ENCODE measurements around the gene KANSL2.

The KANSL2 gene

DNA sequence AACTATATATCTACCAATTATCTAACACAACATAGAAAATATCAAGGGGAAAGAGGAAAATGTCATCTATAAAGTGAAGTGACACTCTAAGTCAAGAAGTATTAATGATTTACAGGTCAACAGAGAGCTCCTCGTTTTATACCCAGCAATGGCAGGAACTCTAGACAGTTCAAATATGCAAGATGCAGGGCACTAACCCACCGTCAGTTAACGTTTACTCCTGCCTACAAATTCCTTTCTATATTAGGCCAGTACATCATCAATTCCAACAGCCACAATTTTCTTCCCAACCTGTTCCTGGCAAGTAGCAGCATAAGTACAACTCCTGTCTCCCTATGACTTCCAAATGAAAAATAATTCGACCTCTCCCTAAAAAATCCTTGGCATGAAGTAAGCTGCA is 9.0 kb upstream of the KANSL2 start:
- DNase-seq (ENCODE audit: extremely low read depth, low read depth), result no peak
- no peak overlapping the region for H3K4me3 ChIP-seq (replicated peaks; ENCODE audit: low read depth, low read length)
- TF ChIP-seq, protein P1, sequence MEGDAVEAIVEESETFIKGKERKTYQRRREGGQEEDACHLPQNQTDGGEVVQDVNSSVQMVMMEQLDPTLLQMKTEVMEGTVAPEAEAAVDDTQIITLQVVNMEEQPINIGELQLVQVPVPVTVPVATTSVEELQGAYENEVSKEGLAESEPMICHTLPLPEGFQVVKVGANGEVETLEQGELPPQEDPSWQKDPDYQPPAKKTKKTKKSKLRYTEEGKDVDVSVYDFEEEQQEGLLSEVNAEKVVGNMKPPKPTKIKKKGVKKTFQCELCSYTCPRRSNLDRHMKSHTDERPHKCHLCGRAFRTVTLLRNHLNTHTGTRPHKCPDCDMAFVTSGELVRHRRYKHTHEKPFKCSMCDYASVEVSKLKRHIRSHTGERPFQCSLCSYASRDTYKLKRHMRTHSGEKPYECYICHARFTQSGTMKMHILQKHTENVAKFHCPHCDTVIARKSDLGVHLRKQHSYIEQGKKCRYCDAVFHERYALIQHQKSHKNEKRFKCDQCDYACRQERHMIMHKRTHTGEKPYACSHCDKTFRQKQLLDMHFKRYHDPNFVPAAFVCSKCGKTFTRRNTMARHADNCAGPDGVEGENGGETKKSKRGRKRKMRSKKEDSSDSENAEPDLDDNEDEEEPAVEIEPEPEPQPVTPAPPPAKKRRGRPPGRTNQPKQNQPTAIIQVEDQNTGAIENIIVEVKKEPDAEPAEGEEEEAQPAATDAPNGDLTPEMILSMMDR (IDR thresholded peaks at IDR 0.05; ENCODE audit: low read depth, low read length, missing control alignments), result no peak

DNA sequence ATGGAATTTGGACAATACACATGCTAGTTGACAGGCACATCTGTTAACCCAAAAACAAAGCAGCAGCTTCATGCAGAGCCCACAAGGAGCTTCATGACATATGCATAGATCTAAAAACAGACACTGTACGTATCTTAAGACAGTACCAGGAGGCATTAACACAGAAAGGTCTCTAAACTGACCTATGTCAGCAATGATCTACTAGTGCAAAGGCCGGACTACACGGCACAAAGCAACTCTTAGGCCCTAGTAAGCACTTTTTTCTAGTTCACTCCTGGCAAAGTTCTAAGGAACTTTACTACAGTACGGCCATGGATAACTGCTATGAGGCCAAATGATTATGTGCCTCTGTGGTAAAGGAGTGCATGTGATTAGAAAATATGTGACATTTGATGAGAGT is 8.4 kb upstream of the KANSL2 start:
- no peak for DNase-seq (ENCODE audit: extremely low read depth, low read depth)
- TF ChIP-seq, protein P1 (IDR thresholded peaks at IDR 0.05; ENCODE audit: low read depth, low read length, missing control alignments), result no peak
- no peak overlapping the region for H3K4me3 ChIP-seq (replicated peaks; ENCODE audit: low read depth, low read length)

DNA sequence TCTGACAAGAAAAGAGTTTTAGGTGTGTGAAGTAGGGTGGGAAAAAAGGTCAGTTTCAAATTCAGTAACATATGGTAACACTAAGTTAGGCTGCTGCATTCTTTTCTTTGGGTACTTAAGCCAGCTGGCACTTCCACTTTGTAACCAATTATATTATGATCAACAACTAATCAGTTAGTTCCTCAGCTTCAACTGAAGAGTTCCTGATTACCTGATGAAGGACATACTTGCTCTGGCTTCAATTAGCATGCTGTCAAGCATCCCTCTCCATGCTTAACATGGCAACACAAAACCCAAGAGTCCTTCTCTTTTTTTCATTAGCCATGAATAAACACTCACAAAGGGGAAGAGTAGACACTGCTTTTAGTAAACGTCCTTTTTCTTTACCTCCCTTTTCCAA is 6.8 kb upstream of the KANSL2 start:
- DNase-seq (ENCODE audit: extremely low read depth, low read depth), result no peak
- TF ChIP-seq, protein P1 (IDR thresholded peaks at IDR 0.05; ENCODE audit: low read depth, low read length, missing control alignments), result no peak
- H3K4me3 ChIP-seq (replicated peaks; ENCODE audit: low read depth, low read length), result no peak overlapping the region

DNA sequence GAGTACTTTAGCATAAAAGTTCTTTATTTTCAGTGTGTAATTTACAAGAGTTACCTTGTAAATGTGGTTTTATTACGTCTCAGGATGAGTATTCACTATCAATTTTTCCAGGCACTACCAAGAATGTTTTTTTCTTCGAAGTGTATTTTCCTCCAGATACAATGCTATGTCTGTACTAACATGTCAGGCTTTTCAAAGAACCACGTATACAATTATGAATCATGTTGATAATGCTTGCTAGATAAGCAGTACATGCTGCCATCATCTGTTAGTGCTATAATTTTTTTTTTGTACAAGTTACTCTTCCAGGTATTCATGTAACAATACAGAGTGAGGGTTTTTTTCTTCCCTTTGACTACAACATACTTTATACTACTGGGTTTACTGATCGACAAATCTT is 5.6 kb upstream of the KANSL2 start:
- TF ChIP-seq, protein P1 (IDR thresholded peaks at IDR 0.05; ENCODE audit: low read depth, low read length, missing control alignments), result no peak
- no peak overlapping the region for H3K4me3 ChIP-seq (replicated peaks; ENCODE audit: low read depth, low read length)
- DNase-seq (ENCODE audit: extremely low read depth, low read depth), result no peak

DNA sequence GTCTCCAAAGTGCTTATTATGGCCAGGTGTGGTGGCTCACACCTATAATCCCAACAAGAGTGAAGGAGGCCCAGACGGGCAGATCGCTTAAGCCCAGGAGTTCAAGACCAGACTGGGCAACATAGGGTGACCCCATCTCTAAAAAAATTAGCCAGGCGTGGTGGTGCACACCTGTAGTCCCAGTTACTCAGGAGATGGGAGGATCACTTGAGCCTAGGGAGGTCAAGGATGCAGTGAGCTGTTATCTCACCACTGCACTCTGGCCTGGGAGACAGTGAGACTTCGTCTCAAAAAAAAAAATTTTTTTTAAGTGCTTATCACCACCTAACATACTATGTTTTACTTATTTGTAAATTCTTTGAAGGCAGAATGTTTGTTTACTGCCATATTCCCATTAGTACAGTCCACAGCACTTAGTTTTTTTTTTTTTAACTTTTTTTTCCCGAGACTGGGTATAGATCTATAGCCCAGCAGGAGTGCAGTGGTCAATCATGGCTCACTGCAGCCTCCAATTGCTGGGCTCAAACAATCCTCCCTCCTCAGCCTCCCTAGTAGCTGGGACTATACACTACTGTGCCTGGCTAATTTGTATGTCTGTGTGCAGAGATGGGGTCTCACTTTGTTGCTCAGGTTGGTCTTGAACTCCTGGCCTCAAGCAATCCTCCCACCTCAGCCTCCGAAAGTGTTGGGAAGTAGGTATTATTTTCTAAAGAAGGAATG is 4.7 kb upstream of the KANSL2 start:
- DNase-seq (ENCODE audit: extremely low read depth, low read depth), result no peak
- no peak overlapping the region for H3K4me3 ChIP-seq (replicated peaks; ENCODE audit: low read depth, low read length)
- TF ChIP-seq, protein P1 (IDR thresholded peaks at IDR 0.05; ENCODE audit: low read depth, low read length, missing control alignments), result no peak

DNA sequence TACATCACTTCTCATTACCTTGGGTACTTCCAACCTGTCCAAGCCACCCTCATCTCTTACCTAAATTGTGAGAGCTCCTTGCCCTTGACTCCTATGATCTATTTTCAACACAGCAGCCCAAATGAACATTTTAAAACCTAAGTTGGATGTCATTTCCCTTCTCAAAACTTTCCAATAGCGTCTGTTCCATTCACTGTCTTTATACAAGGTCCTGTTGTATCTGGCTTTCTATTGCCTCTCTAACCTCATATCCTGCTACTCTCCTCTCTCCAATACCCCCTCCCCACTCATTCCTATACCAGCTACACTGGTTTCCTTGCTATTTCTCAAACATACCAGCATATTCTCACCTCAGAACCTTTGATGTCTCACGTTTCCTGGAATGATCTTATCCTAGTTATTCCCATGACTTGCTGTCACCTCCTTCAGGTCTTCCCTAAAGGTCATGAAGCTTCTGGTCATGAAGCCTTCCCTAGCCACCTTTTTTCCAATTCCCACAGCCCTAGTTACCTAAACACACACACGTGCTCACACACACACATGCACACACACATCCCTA is 4.1 kb upstream of the KANSL2 start:
- TF ChIP-seq, protein P1 (IDR thresholded peaks at IDR 0.05; ENCODE audit: low read depth, low read length, missing control alignments), result no peak
- no peak overlapping the region for H3K4me3 ChIP-seq (replicated peaks; ENCODE audit: low read depth, low read length)
- DNase-seq (ENCODE audit: extremely low read depth, low read depth), result no peak

All from HFF-Myc (cell line).